ENCODE results near the gene SFXN5. TPM values are rescaled to one million over a fixed set of nuclear protein-coding genes. Genes with fewer than 3 reads are reported as not detected.

The SFXN5 gene
- total RNA-seq, 1 experiment from 2014 or later: 22.0 TPM

DNA sequence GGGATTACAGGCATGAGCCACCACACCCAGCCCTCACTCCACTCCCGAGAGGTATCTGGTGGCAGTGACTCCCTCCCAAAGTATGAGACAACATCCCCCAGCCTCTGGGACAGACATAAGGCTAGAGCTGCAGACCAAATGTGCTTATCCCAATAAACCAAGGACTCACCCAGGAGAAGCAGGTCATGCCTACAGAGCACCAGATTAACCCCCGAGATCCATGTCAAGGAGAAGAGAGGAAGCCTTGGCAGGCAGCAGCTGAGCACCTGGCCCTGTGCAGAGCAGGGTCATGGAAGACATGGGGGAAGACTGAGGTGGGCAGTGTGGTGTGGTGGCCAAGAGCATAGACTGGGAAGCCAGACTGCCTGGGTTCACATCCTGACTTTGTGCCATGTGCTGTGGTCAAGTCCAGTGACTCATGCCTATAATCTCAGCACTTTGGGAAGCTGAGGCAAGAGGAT lies 34.0 kb upstream of the SFXN5 start:
- H3K4me3 ChIP-seq (ENCODE audit: low read length): no peak overlapping the region
- DNase-seq (peak; percentile 14), ATAC-seq (no peak)
- intact Hi-C loops (cut with micrococcal nuclease): no loop called here
- H3K79me2 ChIP-seq (ENCODE audit: low read length): peaks cover 93% of the 10 kb centered on the region
- no peaks in the 10 kb centered on the region for H3K27me3 ChIP-seq (ENCODE audit: low read length)
- no peaks in the 10 kb centered on the region for H3K36me3 ChIP-seq (ENCODE audit: low read depth, low read length)
- peaks cover 13% of the 10 kb centered on the region; the same call in 1 of the 2 replicates for H4K20me1 ChIP-seq (ENCODE audit: low read length)
- peaks cover 10% of the 10 kb centered on the region for H3K4me1 ChIP-seq (ENCODE audit: insufficient read depth, low read length)
- no peaks in the 10 kb centered on the region for H3K9me3 ChIP-seq (ENCODE audit: low read length)
- no peak overlapping the region for H3K9ac ChIP-seq (ENCODE audit: low read length)
- no peaks in the 10 kb centered on the region for H3F3A ChIP-seq (ENCODE audit: low read length, unreplicated experiment)
- H2AFZ ChIP-seq (ENCODE audit: low read length): no peak overlapping the region
- no TSS peak for BruUV-seq (replicated peaks)
- ChIA-PET CTCF (no interaction called here), POLR2A (ENCODE audit: unreplicated experiment) (no interaction called here)
- H3K9me2 ChIP-seq (replicated peaks; ENCODE audit: low read length): no peaks in the 10 kb centered on the region
- no peak overlapping the region for H3K27ac ChIP-seq (ENCODE audit: low read length)
- no peak overlapping the region for H3K4me2 ChIP-seq (ENCODE audit: low read length)
- TF ChIP-seq EZH2phosphoT487 (IDR thresholded peaks at IDR 0.05; ENCODE audit: borderline replicate concordance, low read length) (no peak), EZH2 (IDR thresholded peaks at IDR 0.05; ENCODE audit: low read length, unreplicated experiment) (no peak)
- TF ChIP-seq, protein P1, sequence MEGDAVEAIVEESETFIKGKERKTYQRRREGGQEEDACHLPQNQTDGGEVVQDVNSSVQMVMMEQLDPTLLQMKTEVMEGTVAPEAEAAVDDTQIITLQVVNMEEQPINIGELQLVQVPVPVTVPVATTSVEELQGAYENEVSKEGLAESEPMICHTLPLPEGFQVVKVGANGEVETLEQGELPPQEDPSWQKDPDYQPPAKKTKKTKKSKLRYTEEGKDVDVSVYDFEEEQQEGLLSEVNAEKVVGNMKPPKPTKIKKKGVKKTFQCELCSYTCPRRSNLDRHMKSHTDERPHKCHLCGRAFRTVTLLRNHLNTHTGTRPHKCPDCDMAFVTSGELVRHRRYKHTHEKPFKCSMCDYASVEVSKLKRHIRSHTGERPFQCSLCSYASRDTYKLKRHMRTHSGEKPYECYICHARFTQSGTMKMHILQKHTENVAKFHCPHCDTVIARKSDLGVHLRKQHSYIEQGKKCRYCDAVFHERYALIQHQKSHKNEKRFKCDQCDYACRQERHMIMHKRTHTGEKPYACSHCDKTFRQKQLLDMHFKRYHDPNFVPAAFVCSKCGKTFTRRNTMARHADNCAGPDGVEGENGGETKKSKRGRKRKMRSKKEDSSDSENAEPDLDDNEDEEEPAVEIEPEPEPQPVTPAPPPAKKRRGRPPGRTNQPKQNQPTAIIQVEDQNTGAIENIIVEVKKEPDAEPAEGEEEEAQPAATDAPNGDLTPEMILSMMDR (conservative IDR thresholded peaks at IDR 0.05; ENCODE audit: low read depth, low read length): no peak

DNA sequence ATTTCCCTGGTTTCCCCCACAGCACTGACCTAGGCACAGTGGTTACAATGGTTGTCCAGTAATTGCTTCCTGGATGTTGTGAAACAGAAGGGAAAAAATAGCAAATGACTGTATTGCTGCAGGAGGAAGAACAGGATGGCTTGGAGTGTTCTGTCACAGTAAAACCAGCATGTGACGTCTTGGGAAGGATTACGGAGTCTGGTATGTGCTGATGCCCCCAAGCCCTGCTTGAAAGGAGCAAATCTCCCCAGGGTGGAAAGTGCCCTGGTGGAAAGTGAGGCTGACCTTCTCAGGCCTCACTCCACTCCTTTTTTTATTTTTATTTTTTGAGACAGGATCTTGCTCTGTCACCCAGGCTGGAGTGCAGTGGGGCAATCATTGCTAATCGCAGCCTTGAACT lies 33.4 kb upstream of the SFXN5 start:
- BruUV-seq (replicated peaks): no TSS peak

DNA sequence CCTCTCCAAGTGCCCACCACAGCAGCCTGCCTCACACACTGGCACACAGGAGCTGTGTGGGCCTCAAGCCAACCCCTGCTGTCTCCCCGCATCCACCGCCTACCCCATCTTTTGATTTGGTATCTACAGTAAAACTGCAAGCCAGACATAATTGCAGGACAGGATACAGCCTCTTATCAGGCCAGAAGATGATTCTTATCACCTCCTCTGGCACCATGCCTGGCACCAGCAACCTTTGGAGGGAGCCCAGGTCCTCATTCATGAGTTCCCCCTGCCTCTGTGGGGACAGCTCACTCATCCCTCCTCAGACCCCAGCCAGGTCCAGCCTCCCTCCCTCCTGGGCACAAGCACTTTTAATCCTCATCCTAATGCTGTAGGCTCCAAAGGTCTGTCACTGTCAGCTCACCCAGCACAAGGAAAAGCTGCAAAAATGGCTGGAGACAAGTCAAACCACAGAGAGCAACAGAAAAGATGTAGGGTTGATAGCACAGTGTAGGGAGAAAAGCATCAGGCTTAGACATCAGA lies 31.6 kb upstream of the SFXN5 start:
- no peaks in the 10 kb centered on the region for H3F3A ChIP-seq (ENCODE audit: low read length, unreplicated experiment)
- TF ChIP-seq EZH2phosphoT487 (IDR thresholded peaks at IDR 0.05; ENCODE audit: borderline replicate concordance, low read length): no peak
- no peak for TF ChIP-seq EZH2 (IDR thresholded peaks at IDR 0.05; ENCODE audit: low read length, unreplicated experiment)
- TF ChIP-seq, protein P1 (conservative IDR thresholded peaks at IDR 0.05; ENCODE audit: low read depth, low read length): no peak
- no peak overlapping the region for H3K27ac ChIP-seq (ENCODE audit: low read length)
- no peaks in the 10 kb centered on the region for H3K27me3 ChIP-seq (ENCODE audit: low read length)
- H3K9me2 ChIP-seq (replicated peaks; ENCODE audit: low read length): no peaks in the 10 kb centered on the region
- no peaks in the 10 kb centered on the region for H3K9me3 ChIP-seq (ENCODE audit: low read length)
- ChIA-PET CTCF (no interaction called here), POLR2A (ENCODE audit: unreplicated experiment) (no interaction called here)
- H3K4me3 ChIP-seq (ENCODE audit: low read length): no peak overlapping the region
- DNase-seq: no peak
- peaks cover 4% of the 10 kb centered on the region; the same call in 1 of the 2 replicates for H4K20me1 ChIP-seq (ENCODE audit: low read length)
- peaks cover 76% of the 10 kb centered on the region for H3K79me2 ChIP-seq (ENCODE audit: low read length)
- no peak overlapping the region for H3K9ac ChIP-seq (ENCODE audit: low read length)
- H3K36me3 ChIP-seq (ENCODE audit: low read depth, low read length): no peaks in the 10 kb centered on the region
- ATAC-seq: no peak
- intact Hi-C loops (cut with micrococcal nuclease): no loop called here
- peaks cover 3% of the 10 kb centered on the region; the same call in 1 of the 2 replicates for H3K4me1 ChIP-seq (ENCODE audit: insufficient read depth, low read length)
- no peak overlapping the region for H2AFZ ChIP-seq (ENCODE audit: low read length)
- BruUV-seq (replicated peaks): no TSS peak
- H3K4me2 ChIP-seq (ENCODE audit: low read length): no peak overlapping the region

More for the DNA sequence above, 33.4 kb upstream of the SFXN5 start:
- no peak overlapping the region for H3K9ac ChIP-seq (ENCODE audit: low read length)
- no peaks in the 10 kb centered on the region for H3F3A ChIP-seq (ENCODE audit: low read length, unreplicated experiment)
- H3K9me3 ChIP-seq (ENCODE audit: low read length): no peaks in the 10 kb centered on the region
- no peak overlapping the region for H3K4me3 ChIP-seq (ENCODE audit: low read length)
- ChIA-PET POLR2A (ENCODE audit: unreplicated experiment) (no interaction called here), CTCF (no interaction called here)
- H3K4me2 ChIP-seq (ENCODE audit: low read length): no peak overlapping the region
- no peak overlapping the region for H3K27ac ChIP-seq (ENCODE audit: low read length)
- H2AFZ ChIP-seq (ENCODE audit: low read length): no peak overlapping the region
- ATAC-seq (no peak), DNase-seq (no peak)
- H3K9me2 ChIP-seq (replicated peaks; ENCODE audit: low read length): no peaks in the 10 kb centered on the region
- H4K20me1 ChIP-seq (ENCODE audit: low read length): peaks cover 8% of the 10 kb centered on the region; the same call in 1 of the 2 replicates
- H3K27me3 ChIP-seq (ENCODE audit: low read length): no peaks in the 10 kb centered on the region
- TF ChIP-seq, protein P1 (conservative IDR thresholded peaks at IDR 0.05; ENCODE audit: low read depth, low read length): no peak
- TF ChIP-seq EZH2phosphoT487 (IDR thresholded peaks at IDR 0.05; ENCODE audit: borderline replicate concordance, low read length): no peak
- TF ChIP-seq EZH2 (IDR thresholded peaks at IDR 0.05; ENCODE audit: low read length, unreplicated experiment): no peak
- peaks cover 88% of the 10 kb centered on the region for H3K79me2 ChIP-seq (ENCODE audit: low read length)
- intact Hi-C loops (cut with micrococcal nuclease): no loop called here
- no peaks in the 10 kb centered on the region for H3K36me3 ChIP-seq (ENCODE audit: low read depth, low read length)
- H3K4me1 ChIP-seq (ENCODE audit: insufficient read depth, low read length): peaks cover 4% of the 10 kb centered on the region; the same call in 1 of the 2 replicates
